IMR-90 (cell line): ENCODE measurements around the gene HPSE2. TPM values are rescaled to one million over a fixed set of nuclear protein-coding genes. Genes with fewer than 3 reads are reported as not detected.

ENCODE experiments used
- ATAC-seq: fragments of 200-7000 bp; cut with Tn5 transposase; 2 replicates; pipeline ENCODE4 v1.9.1; 2020; ENCODE audit warnings: low read depth, mild to moderate bottlenecking, moderate library complexity
- BruUV-seq: library from RNA; stranded (reverse); fragments of 400-500 nt; replicated peaks from 2 replicates; lab custom pipeline; 2021; lab: Mats Ljungman, UMichigan
- CTCF ChIA-PET: fragments of 300-600 bp; formaldehyde crosslinking; extraction: SDS; loops from one replicate; lab custom pipeline; 2021; ENCODE audit warnings: antibody characterized with exemption; lab: Yijun Ruan, JAX
- POLR2A ChIA-PET: fragments of 300-600 bp; sonication (Branson Sonifier 250); formaldehyde crosslinking; loops from one replicate; lab custom pipeline; 2022; ENCODE audit warnings: antibody characterized with exemption; ENCODE audit not compliant: unreplicated experiment; lab: Charles Lee
- DNase-seq: peaks from one replicate; pipeline ENCODE4 v3.0.0; 2013
- H2AFZ ChIP-seq: replicated peaks from 2 replicates; pipeline ENCODE3; 2013; ENCODE audit warnings: low read length, mild to moderate bottlenecking; ENCODE audit not compliant: poor library complexity
- H2AK5ac ChIP-seq: 2 replicates; pipeline ENCODE4 v1.6.1; 2013; ENCODE audit warnings: low read depth, low read length, inconsistent platforms
- H2AK9ac ChIP-seq: replicated peaks from 2 replicates; pipeline ENCODE3; 2013; ENCODE audit warnings: mild to moderate bottlenecking, low read depth, low read length, moderate library complexity; ENCODE audit not compliant: poor library complexity
- H2BK120ac ChIP-seq: 2 replicates; pipeline ENCODE4 v1.6.1; 2013; ENCODE audit warnings: low read depth, low read length, inconsistent platforms
- H2BK15ac ChIP-seq: 3 replicates; pipeline ENCODE4 v1.6.1; 2013; ENCODE audit warnings: low read depth, low read length, inconsistent platforms
- H2BK20ac ChIP-seq: 2 replicates; pipeline ENCODE4 v1.6.1; 2013; ENCODE audit warnings: low read depth, mild to moderate bottlenecking, inconsistent platforms, low read length, moderate library complexity
- H2BK5ac ChIP-seq: 2 replicates; pipeline ENCODE4 v1.6.1; 2013; ENCODE audit warnings: mild to moderate bottlenecking, low read depth, low read length, inconsistent platforms; ENCODE audit not compliant: poor library complexity, severe bottlenecking
- H3K14ac ChIP-seq: replicated peaks from 2 replicates; pipeline ENCODE4 v1.6.1; 2013; ENCODE audit warnings: low read depth, low read length, inconsistent platforms
- H3K18ac ChIP-seq: 2 replicates; pipeline ENCODE4 v1.6.1; 2013; ENCODE audit warnings: low read depth, low read length, control low read depth
- H3K23ac ChIP-seq: 2 replicates; pipeline ENCODE4 v1.6.1; 2013; ENCODE audit warnings: low read depth, low read length, inconsistent platforms
- H3K27ac ChIP-seq: 2 replicates; pipeline ENCODE4 v1.5.1; 2013; ENCODE audit warnings: mild to moderate bottlenecking, control low read depth, low read length; ENCODE audit not compliant: insufficient read depth
- H3K27me3 ChIP-seq: 2 replicates; pipeline ENCODE4 v1.6.1; 2013; ENCODE audit warnings: low read length; ENCODE audit not compliant: control insufficient read depth, insufficient read depth
- H3K36me3 ChIP-seq: 2 replicates; pipeline ENCODE4 v1.6.1; 2013; ENCODE audit warnings: low read length, mixed read lengths; ENCODE audit not compliant: control insufficient read depth, insufficient read depth
- H3K4ac ChIP-seq: 2 replicates; pipeline ENCODE4 v1.6.1; 2013; ENCODE audit warnings: low read depth, low read length, inconsistent platforms
- H3K4me1 ChIP-seq: 2 replicates; pipeline ENCODE4 v1.6.1; 2013; ENCODE audit warnings: low read length, mixed read lengths; ENCODE audit not compliant: control insufficient read depth, insufficient read depth
- H3K4me2 ChIP-seq: 2 replicates; pipeline ENCODE4 v1.6.1; 2013; ENCODE audit warnings: low read depth, mild to moderate bottlenecking, control low read depth, low read length, moderate library complexity
- H3K4me3 ChIP-seq: 2 replicates; pipeline ENCODE4 v1.5.1; 2013; ENCODE audit warnings: low read depth, mild to moderate bottlenecking, control low read depth, low read length, moderate library complexity; ENCODE audit not compliant: insufficient read depth
- H3K56ac ChIP-seq: 2 replicates; pipeline ENCODE4 v1.6.1; 2013; ENCODE audit warnings: low read length, inconsistent platforms; ENCODE audit not compliant: insufficient read depth; ENCODE audit errors: extremely low read depth
- H3K79me1 ChIP-seq, 2 experiments: 2 replicates each; pipeline ENCODE4 v1.6.1; 2013; ENCODE audit warnings: low read length in 2 of 2, inconsistent platforms in 1 of 2, low read depth in 1 of 2
- H3K9ac ChIP-seq: 2 replicates; pipeline ENCODE4 v1.6.1; 2013; ENCODE audit warnings: low read depth, low read length, control low read depth
- H3K9me1 ChIP-seq: 2 replicates; pipeline ENCODE4 v1.6.1; 2013; ENCODE audit warnings: low read length, inconsistent platforms; ENCODE audit not compliant: insufficient read depth
- H3K9me3 ChIP-seq: 2 replicates; pipeline ENCODE4 v1.6.1; 2013; ENCODE audit warnings: low read length; ENCODE audit not compliant: control insufficient read depth, insufficient read depth
- H4K20me1 ChIP-seq: 2 replicates; pipeline ENCODE4 v1.6.1; 2013; ENCODE audit warnings: low read length, inconsistent platforms; ENCODE audit not compliant: insufficient read depth
- H4K5ac ChIP-seq: 2 replicates; pipeline ENCODE4 v1.6.1; 2013; ENCODE audit warnings: mild to moderate bottlenecking, low read depth, low read length, control low read depth
- H4K8ac ChIP-seq, 2 experiments: 2 replicates each; pipeline ENCODE4 v1.6.1; 2013; ENCODE audit warnings: low read depth in 2 of 2, low read length in 2 of 2, control low read depth in 1 of 2, inconsistent platforms in 1 of 2
- H4K91ac ChIP-seq: 2 replicates; pipeline ENCODE4 v1.6.1; 2013; ENCODE audit warnings: low read depth, low read length, inconsistent platforms; ENCODE audit not compliant: insufficient read depth
- BHLHE40 ChIP-seq: fragments of 150-350 bp; IDR thresholded peaks from 2 replicates; pipeline ENCODE4 v1.6.1; 2016; ENCODE audit warnings: mild to moderate bottlenecking, low read depth, low read length
- CEBPB ChIP-seq: IDR thresholded peaks from 2 replicates; pipeline ENCODE4 v1.6.1; 2012; ENCODE audit warnings: low read depth, low read length, improper control_type of control experiment
- CHD1 ChIP-seq: IDR thresholded peaks from 2 replicates; pipeline ENCODE4 v1.6.1; 2012; ENCODE audit warnings: low read depth, low read length, improper control_type of control experiment
- CTCF ChIP-seq: conservative IDR thresholded peaks from 2 replicates; pipeline ENCODE4 v1.5.1; 2012; ENCODE audit warnings: mild to moderate bottlenecking, low read depth, low read length, improper control_type of control experiment
- ELK1 ChIP-seq: fragments of 150-350 bp; IDR thresholded peaks from 2 replicates; pipeline ENCODE4 v1.6.1; 2016; ENCODE audit warnings: low read depth, mild to moderate bottlenecking, low read length, moderate library complexity, borderline replicate concordance
- FOS ChIP-seq: fragments of 150-350 bp; IDR thresholded peaks from 2 replicates; pipeline ENCODE4 v1.6.1; 2016; ENCODE audit warnings: low read depth, low read length
- MAFK ChIP-seq: IDR thresholded peaks from 2 replicates; pipeline ENCODE4 v1.6.1; 2012; ENCODE audit warnings: low read depth, low read length, improper control_type of control experiment
- MAZ ChIP-seq: IDR thresholded peaks from 2 replicates; pipeline ENCODE4 v1.6.1; 2012; ENCODE audit warnings: low read depth, mild to moderate bottlenecking, low read length, improper control_type of control experiment, moderate library complexity, borderline replicate concordance
- MXI1 ChIP-seq: IDR thresholded peaks from 2 replicates; pipeline ENCODE4 v1.6.1; 2012; ENCODE audit warnings: low read depth, mild to moderate bottlenecking, low read length, moderate library complexity, borderline replicate concordance
- NFE2L2 ChIP-seq: fragments of 150-350 bp; IDR thresholded peaks from 2 replicates; pipeline ENCODE4 v1.6.1; 2016; ENCODE audit warnings: low read depth, mild to moderate bottlenecking, low read length
- POLR2A ChIP-seq: IDR thresholded peaks from 2 replicates; pipeline ENCODE4 v1.6.1; 2012; ENCODE audit warnings: mild to moderate bottlenecking, low read depth, low read length
- RAD21 ChIP-seq: IDR thresholded peaks from 2 replicates; pipeline ENCODE4 v1.6.1; 2012; ENCODE audit warnings: low read length, improper control_type of control experiment
- RCOR1 ChIP-seq: IDR thresholded peaks from 2 replicates; pipeline ENCODE4 v1.6.1; 2012; ENCODE audit warnings: mild to moderate bottlenecking, low read length, improper control_type of control experiment; ENCODE audit not compliant: insufficient replicate concordance
- RFX5 ChIP-seq: IDR thresholded peaks from 2 replicates; pipeline ENCODE4 v1.8.0; 2012; ENCODE audit warnings: low read depth, mild to moderate bottlenecking, low read length, moderate library complexity
- SMC3 ChIP-seq: fragments of 150-350 bp; IDR thresholded peaks from 2 replicates; pipeline ENCODE4 v1.6.1; 2016; ENCODE audit warnings: low read depth, mild to moderate bottlenecking, antibody characterized with exemption, low read length, moderate library complexity
- USF2 ChIP-seq: fragments of 150-350 bp; IDR thresholded peaks from 2 replicates; pipeline ENCODE4 v1.6.1; 2017; ENCODE audit warnings: mild to moderate bottlenecking, antibody characterized with exemption, low read length, low read depth
- WGBS, 2 experiments: methylation state at CpG; one replicate each; pipeline versions ENCODE4 v1.1.5 to v1.1.7; 2013; ENCODE audit warnings: missing lambda C conversion rate in 2 of 2; ENCODE audit not compliant: insufficient read length in 1 of 2; ENCODE audit errors: extremely low coverage in 2 of 2; 5-methylcytosine and 5-hydroxymethylcytosine counted together
- dilution Hi-C: fragments of 300-500 bp; cut with HindIII; formaldehyde crosslinking; loops from one replicate; pipeline ENCODE4 v1.14.3; 2018; ENCODE audit warnings: low sequenced_read_pairs; ENCODE audit not compliant: unreplicated experiment
- in situ Hi-C: fragments of 300-500 bp; cut with MboI; formaldehyde crosslinking; loops from 3 replicates; pipeline ENCODE4 v1.14.3; 2019; ENCODE audit warnings: low sequenced_read_pairs, inconsistent platforms, mixed read lengths
- intact Hi-C: fragments of 100-400 bp; cut with micrococcal nuclease; formaldehyde crosslinking; loops from 2 replicates; pipeline ENCODE4 v1.10.0; 2022
- polyA plus RNA-seq, 3 experiments: library from polyadenylated mRNA; depleted of rRNA; stranded (reverse); fragments of >200 nt; gene quantifications; 2 replicates each; pipeline ENCODE4 v1.2.3, GENCODE V29; 2012; ENCODE audit warnings: low replicate concordance in 1 of 3
- total RNA-seq: library from RNA; depleted of rRNA; stranded (reverse); fragments of >200 nt; gene quantifications from 2 replicates; pipeline ENCODE4 v1.2.3, GENCODE V29; 2012

The HPSE2 gene
- total and polyA plus RNA-seq, 2 of the 4 experiments (the other 2 are of a cell fraction), result not detected

GRCh38 chr10:98411166-98411565 lies 824.5 kb downstream of the HPSE2 start:
- H3K9me3 ChIP-seq, result no peaks in the 10 kb centered on the region
- POLR2A ChIA-PET, result no interaction called here
- 0 out of 2 replicates have a peak overlapping the region, but pooled peaks have one; percentile 35 for H3K23ac ChIP-seq
- H3K9me1 ChIP-seq, result peaks cover 32% of the 10 kb centered on the region
- H3K36me3 ChIP-seq, result peaks cover 3% of the 10 kb centered on the region; the same call in 1 of the 2 replicates
- peaks cover 30% of the 10 kb centered on the region for H3K4me1 ChIP-seq
- H3K14ac ChIP-seq, result no peak overlapping the region
- peaks cover 14 to 43% of the 10 kb centered on the region in 2 experiments; a peak in 3 of 4 replicates for H3K79me1 ChIP-seq
- H2AFZ ChIP-seq, result no peak overlapping the region
- no peak overlapping the region for H2BK120ac ChIP-seq
- CTCF ChIA-PET, result interaction anchor here (0.7 kb wide), 1 partner anchor 71 kb away, joined by 3 read pairs; no protein-coding TSS in a partner anchor
- dilution Hi-C loops (no loop called here), intact Hi-C loops (loop anchor here (10.0 kb wide), 1 partner anchor 236 kb away; no protein-coding TSS in a partner anchor), in situ Hi-C loops (no loop called here)
- H2BK15ac ChIP-seq, result no peak overlapping the region
- no peak for TF ChIP-seq USF2
- TF ChIP-seq SMC3, result no peak
- no peak for TF ChIP-seq MAZ
- no peak for TF ChIP-seq RCOR1
- TF ChIP-seq MAFK, result no peak
- no peak for TF ChIP-seq CEBPB
- no peak for TF ChIP-seq ELK1
- TF ChIP-seq POLR2A, result no peak
- TF ChIP-seq CHD1, result no peak
- TF ChIP-seq CTCF, result no peak
- TF ChIP-seq NFE2L2, result no peak
- TF ChIP-seq FOS, result no peak
- no peak for TF ChIP-seq BHLHE40
- no peak for TF ChIP-seq MXI1
- no peak for TF ChIP-seq RAD21
- no peak for TF ChIP-seq RFX5
- 0 out of 2 replicates have a peak overlapping the region, but pooled peaks have one; percentile 33 for H3K4ac ChIP-seq
- H4K8ac ChIP-seq, result no peak overlapping the region
- no peak overlapping the region for H3K56ac ChIP-seq
- no peak overlapping the region for H3K18ac ChIP-seq
- H3K9ac ChIP-seq, result no peak overlapping the region
- WGBS, 2 experiments, result 98% methylated on average over 7 of the region's 11 CpGs; no CpG with 5 or more reads in 1 of the 2 experiments
- no peak overlapping the region for H3K4me3 ChIP-seq
- no peak overlapping the region for H4K5ac ChIP-seq
- peak overlapping the region; percentile 11; the same call in 1 of the 2 replicates for H3K27ac ChIP-seq
- H3K27me3 ChIP-seq, result no peaks in the 10 kb centered on the region
- no TSS peak for BruUV-seq
- H4K91ac ChIP-seq, result no peak overlapping the region; the same call in 1 of the 2 replicates
- no peak overlapping the region for H2BK5ac ChIP-seq
- no peak for DNase-seq
- no peak for ATAC-seq
- H3K4me2 ChIP-seq, result peak overlapping the region; percentile 36; the same call in 1 of the 2 replicates
- H2AK9ac ChIP-seq, result no peak overlapping the region
- no peak overlapping the region; the same call in 1 of the 2 replicates for H2BK20ac ChIP-seq
- H2AK5ac ChIP-seq, result peak overlapping the region; percentile 65; the same call in 1 of the 2 replicates
- peaks cover 8% of the 10 kb centered on the region; the same call in 1 of the 2 replicates for H4K20me1 ChIP-seq
